H1 (cell line): Measurements from ENCODE around the gene DSE. TPM values are rescaled to one million over a fixed set of nuclear protein-coding genes. Genes with fewer than 3 reads are reported as not detected.
A peak's percentile ranks its signal among the peaks of the same experiment; 100 is the strongest.

Experiments used
- CBX5 ChIP-seq: fragments of 300-800, 300-1000 bp; sonication (generic); IDR thresholded peaks from 2 replicates; pipeline ENCODE4 v1.7.1; 2016; ENCODE audit warnings: antibody characterized with exemption, low read length, low read depth
- CHD2 ChIP-seq: IDR thresholded peaks from 2 replicates; pipeline ENCODE4 v1.6.1; 2012; ENCODE audit warnings: low read length, improper control_type of control experiment
- CREB1 ChIP-seq: IDR thresholded peaks from 2 replicates; pipeline ENCODE4 v1.6.1; 2012; ENCODE audit warnings: inconsistent platforms
- EZH2 ChIP-seq: fragments of 200-600 bp; sonication (generic); IDR thresholded peaks from 2 replicates; pipeline ENCODE4 v1.7.1; 2012; ENCODE audit warnings: low read depth, mild to moderate bottlenecking, moderate library complexity, low read length, inconsistent platforms; ENCODE audit not compliant: severe bottlenecking
- KDM4A ChIP-seq: IDR thresholded peaks from one replicate; pipeline ENCODE4 v1.7.1; 2012; ENCODE audit warnings: low read depth, mild to moderate bottlenecking, moderate library complexity, low read length, inconsistent platforms; ENCODE audit not compliant: severe bottlenecking
- MAX ChIP-seq: IDR thresholded peaks from 2 replicates; pipeline ENCODE4 v1.6.1; 2012; ENCODE audit warnings: inconsistent platforms
- NRF1 ChIP-seq: IDR thresholded peaks from 2 replicates; pipeline ENCODE4 v1.6.1; 2011; ENCODE audit warnings: mild to moderate bottlenecking, low read depth, low read length, improper control_type of control experiment
- POU5F1 ChIP-seq: IDR thresholded peaks from 2 replicates; pipeline ENCODE4 v1.6.1; 2011; ENCODE audit warnings: low read depth, mild to moderate bottlenecking, low read length, moderate library complexity
- RNF2 ChIP-seq: fragments of 200-900, 300-1000 bp; sonication (generic); IDR thresholded peaks from 2 replicates; pipeline ENCODE4 v1.7.1; 2016; ENCODE audit warnings: borderline replicate concordance, low read depth, mild to moderate bottlenecking, antibody characterized with exemption, low read length; ENCODE audit not compliant: poor library complexity, severe bottlenecking; ENCODE audit errors: missing control alignments
- RXRA ChIP-seq: IDR thresholded peaks from 2 replicates; pipeline ENCODE4 v1.6.1; 2011; ENCODE audit warnings: low read depth, mild to moderate bottlenecking, low read length, moderate library complexity; ENCODE audit not compliant: insufficient read depth
- SIN3A ChIP-seq, 2 experiments: IDR thresholded peaks in 1 of 2; conservative IDR thresholded peaks in 1 of 2; 2 replicates each; pipeline ENCODE4 v1.6.1; 2011 to 2012; ENCODE audit warnings: low read length in 2 of 2, improper control_type of control experiment in 1 of 2, low read depth in 1 of 2, mild to moderate bottlenecking in 1 of 2
- SIRT6 ChIP-seq: IDR thresholded peaks from one replicate; pipeline ENCODE4 v1.7.1; 2012; ENCODE audit warnings: low read length, inconsistent platforms
- SP4 ChIP-seq: IDR thresholded peaks from 2 replicates; pipeline ENCODE4 v1.6.1; 2012; ENCODE audit warnings: low read length, inconsistent platforms
- SRF ChIP-seq: IDR thresholded peaks from 2 replicates; pipeline ENCODE4 v1.6.1; 2011; ENCODE audit warnings: mild to moderate bottlenecking, low read depth, low read length, moderate library complexity
- TAF7 ChIP-seq: optimal IDR thresholded peaks from 2 replicates; pipeline ENCODE3; 2011; ENCODE audit warnings: low read depth, mild to moderate bottlenecking, inconsistent platforms, low read length, moderate library complexity, borderline replicate concordance
- TCF12 ChIP-seq: IDR thresholded peaks from 2 replicates; pipeline ENCODE4 v1.6.1; 2011; ENCODE audit warnings: low read depth, mild to moderate bottlenecking, low read length
- TEAD4 ChIP-seq: IDR thresholded peaks from 2 replicates; pipeline ENCODE4 v1.6.1; 2012; ENCODE audit warnings: low read depth, low read length, inconsistent platforms, mixed read lengths
- polyA plus RNA-seq, 7 experiments: library from polyadenylated mRNA; depleted of rRNA in 3 of 7; stranded (reverse) in 5 of 7; unstranded in 2 of 7; fragments of >200 nt in 5 of 7; fragments of 200-250 nt in 2 of 7; gene quantifications; 1 replicate in 5 of 7; 2 replicates in 1 of 7; 4 replicates in 1 of 7; pipeline versions ENCODE4 v1.2.1 to v1.2.3, GENCODE V29; 2011 to 2013; ENCODE audit warnings: missing spikeins in 2 of 7, mixed read lengths in 2 of 7
- total RNA-seq: library from RNA; stranded (reverse); fragmentation: NEBNext Ultra II Directional; extraction: Animal tissue kit (Norgen Biotek cat#: 25700); gene quantifications from 2 replicates; pipeline ENCODE4 v1.2.1, GENCODE V29; 2021
- TF ChIP-seq, protein P1 (sequence below): IDR thresholded peaks from 2 replicates; pipeline ENCODE4 v1.6.1; 2012; ENCODE audit warnings: low read length, inconsistent platforms
- TF ChIP-seq, protein P2 (sequence below): IDR thresholded peaks from 2 replicates; pipeline ENCODE4 v1.6.1; 2011; ENCODE audit warnings: low read length, improper control_type of control experiment

DSE gene
- total and polyA plus RNA-seq, 2 of the 8 experiments (the other 6 are each of a cell fraction or from before 2014, with no cell fraction given): 32.5 to 94.4 TPM

GRCh38 chr6:116371120-116371917 is 572 bp downstream of the DSE start (continued):
- peak; percentile 28; the same call in 1 of the 2 replicates for TF ChIP-seq MAX
- no peak for TF ChIP-seq RNF2
- no peak for TF ChIP-seq CBX5
- TF ChIP-seq, protein P1, sequence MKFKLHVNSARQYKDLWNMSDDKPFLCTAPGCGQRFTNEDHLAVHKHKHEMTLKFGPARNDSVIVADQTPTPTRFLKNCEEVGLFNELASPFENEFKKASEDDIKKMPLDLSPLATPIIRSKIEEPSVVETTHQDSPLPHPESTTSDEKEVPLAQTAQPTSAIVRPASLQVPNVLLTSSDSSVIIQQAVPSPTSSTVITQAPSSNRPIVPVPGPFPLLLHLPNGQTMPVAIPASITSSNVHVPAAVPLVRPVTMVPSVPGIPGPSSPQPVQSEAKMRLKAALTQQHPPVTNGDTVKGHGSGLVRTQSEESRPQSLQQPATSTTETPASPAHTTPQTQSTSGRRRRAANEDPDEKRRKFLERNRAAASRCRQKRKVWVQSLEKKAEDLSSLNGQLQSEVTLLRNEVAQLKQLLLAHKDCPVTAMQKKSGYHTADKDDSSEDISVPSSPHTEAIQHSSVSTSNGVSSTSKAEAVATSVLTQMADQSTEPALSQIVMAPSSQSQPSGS: no peak
- no peak for TF ChIP-seq RXRA
- peak in 1 of 2 experiments; percentile 30; a peak in 1 of 4 replicates for TF ChIP-seq SIN3A (conservative IDR thresholded peaks at IDR 0.05 in 1 of 2, IDR thresholded peaks at IDR 0.05 in 1 of 2; ENCODE audit: low read depth in 1 of 2, low read length in 2 of 2)
- no peak for TF ChIP-seq POU5F1
- 0 out of 2 replicates have a peak, but pooled peaks have one; percentile 20 for TF ChIP-seq TCF12
- no peak for TF ChIP-seq SRF
- TF ChIP-seq CREB1: no peak
- peak; percentile 66 for TF ChIP-seq TAF7
- no peak for TF ChIP-seq SP4
- no peak for TF ChIP-seq CHD2
- no peak for TF ChIP-seq NRF1
- TF ChIP-seq, protein P2, sequence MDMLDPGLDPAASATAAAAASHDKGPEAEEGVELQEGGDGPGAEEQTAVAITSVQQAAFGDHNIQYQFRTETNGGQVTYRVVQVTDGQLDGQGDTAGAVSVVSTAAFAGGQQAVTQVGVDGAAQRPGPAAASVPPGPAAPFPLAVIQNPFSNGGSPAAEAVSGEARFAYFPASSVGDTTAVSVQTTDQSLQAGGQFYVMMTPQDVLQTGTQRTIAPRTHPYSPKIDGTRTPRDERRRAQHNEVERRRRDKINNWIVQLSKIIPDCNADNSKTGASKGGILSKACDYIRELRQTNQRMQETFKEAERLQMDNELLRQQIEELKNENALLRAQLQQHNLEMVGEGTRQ: no peak
- no peak for TF ChIP-seq SIRT6
- TF ChIP-seq TEAD4: no peak; the same call in 1 of the 2 replicates
- peak; percentile 92 for TF ChIP-seq KDM4A
- no peak for TF ChIP-seq EZH2
- TF ChIP-seq, all 59 proteins: peak for 16
